Panc1 (cell line): Measurements from ENCODE around the gene CSTPP1. TPM values are rescaled to one million over a fixed set of nuclear protein-coding genes. Genes with fewer than 3 reads are reported as not detected.

Experiments used
- ATAC-seq: fragments of 200-7000 bp; cut with Tn5 transposase; 2 replicates; pipeline ENCODE4 v1.9.1; 2020; ENCODE audit warnings: mild to moderate bottlenecking, moderate library complexity
- BruUV-seq: library from RNA; stranded (reverse); fragments of 400-500 nt; replicated peaks from 2 replicates; lab custom pipeline; 2021; lab: Mats Ljungman, UMichigan
- CTCF ChIA-PET: fragments of 300-600 bp; sonication (Branson Sonifier 250); formaldehyde crosslinking; loops from one replicate; lab custom pipeline; 2022; ENCODE audit warnings: antibody characterized with exemption; lab: Charles Lee
- POLR2A ChIA-PET: fragments of 300-600 bp; sonication (Branson Sonifier 250); formaldehyde crosslinking; loops from one replicate; lab custom pipeline; 2022; ENCODE audit warnings: antibody characterized with exemption; lab: Charles Lee
- DNase-seq: peaks from one replicate; pipeline ENCODE4 v3.0.0-alpha.2; 2010; ENCODE audit warnings: low read depth, low spot score
- H3K27ac ChIP-seq: 2 replicates; pipeline ENCODE4 v1.5.1; 2011; ENCODE audit warnings: mild to moderate bottlenecking, low read length, inconsistent platforms
- H3K27me3 ChIP-seq: fragments of 200-500 bp; sonication (Bioruptor generic); 2 replicates; pipeline ENCODE4 v1.6.0; 2014; ENCODE audit warnings: low read length, inconsistent platforms; ENCODE audit not compliant: control insufficient read depth, insufficient read depth
- H3K36me3 ChIP-seq: fragments of 200-500 bp; sonication (Bioruptor generic); 2 replicates; pipeline ENCODE4 v1.5.1; 2014; ENCODE audit warnings: inconsistent platforms, mild to moderate bottlenecking, low read length, moderate library complexity; ENCODE audit not compliant: control insufficient read depth, insufficient read depth
- H3K4me1 ChIP-seq: 2 replicates; pipeline ENCODE4 v1.5.1; 2011; ENCODE audit warnings: inconsistent platforms, mild to moderate bottlenecking, low read length, moderate library complexity; ENCODE audit not compliant: control insufficient read depth, insufficient read depth
- H3K4me3 ChIP-seq, 2 experiments: 2 replicates each; pipeline ENCODE4 v1.5.1; 2011 to 2012; ENCODE audit warnings: low read depth in 2 of 2, low read length in 2 of 2, mild to moderate bottlenecking in 2 of 2, inconsistent platforms in 1 of 2, moderate library complexity in 1 of 2
- H3K9me3 ChIP-seq: fragments of 200-500 bp; sonication (Bioruptor generic); 2 replicates; pipeline ENCODE4 v1.5.1; 2014; ENCODE audit warnings: low read depth, mild to moderate bottlenecking, inconsistent platforms, low read length, moderate library complexity; ENCODE audit not compliant: control insufficient read depth, insufficient read depth
- CTCF ChIP-seq: fragments of 450-650 bp; IDR thresholded peaks from 2 replicates; pipeline ENCODE4 v1.5.1; 2017; ENCODE audit warnings: mild to moderate bottlenecking
- POLR2AphosphoS5 ChIP-seq: IDR thresholded peaks from 2 replicates; pipeline ENCODE4 v1.6.1; 2012; ENCODE audit warnings: mild to moderate bottlenecking, low read depth, low read length, moderate library complexity
- REST ChIP-seq, 2 experiments: IDR thresholded peaks; 2 replicates each; pipeline ENCODE4 v1.6.1; 2011 to 2012; ENCODE audit warnings: low read depth in 2 of 2, control low read depth in 1 of 2, low read length in 1 of 2, mild to moderate bottlenecking in 1 of 2, moderate library complexity in 1 of 2; ENCODE audit not compliant: insufficient read depth in 1 of 2
- SIN3A ChIP-seq: IDR thresholded peaks from 2 replicates; pipeline ENCODE4 v1.6.1; 2012; ENCODE audit warnings: low read depth, mild to moderate bottlenecking, low read length, moderate library complexity, borderline replicate concordance; ENCODE audit not compliant: insufficient read depth
- TCF7L2 ChIP-seq: IDR thresholded peaks from 2 replicates; pipeline ENCODE4 v1.6.1; 2011; ENCODE audit warnings: mild to moderate bottlenecking, low read depth, low read length, inconsistent platforms
- in situ Hi-C: cut with HindIII; loops from 2 replicates; pipeline ENCODE4 v1.10.0; 2016; ENCODE audit warnings: low sequenced_read_pairs, low pct_unique_long_range_greater_than_20kb
- intact Hi-C: fragments of 100-400 bp; cut with micrococcal nuclease; formaldehyde crosslinking; loops from one replicate; pipeline ENCODE4 v1.10.0; 2022; ENCODE audit not compliant: unreplicated experiment
- total RNA-seq: library from RNA; stranded (reverse); gene quantifications from one replicate; pipeline ENCODE4 v1.2.1, GENCODE V29; 2021; ENCODE audit not compliant: unreplicated experiment

The CSTPP1 gene
- total RNA-seq, 1 experiment from 2014 or later = 29.0 TPM

- ATAC-seq = no peak
- no TSS peak for BruUV-seq
- in situ Hi-C loops (no loop called here), intact Hi-C loops (no loop called here)
- Histone ChIP-seq H3K4me3 (no peak overlapping the region), H3K36me3 (no peaks in the 10 kb centered on the region), H3K27ac (no peak overlapping the region), H3K9me3 (no peaks in the 10 kb centered on the region), H3K4me1 (peaks cover 4% of the 10 kb centered on the region; the same call in 1 of the 2 replicates), H3K27me3 (no peaks in the 10 kb centered on the region)
- POLR2A ChIA-PET = no interaction called here
- CTCF ChIA-PET = no interaction called here
- no peak for DNase-seq
- TF ChIP-seq CTCF (no peak), REST (IDR thresholded peaks at IDR 0.05; ENCODE audit: insufficient read depth in 1 of 2, low read depth in 2 of 2, low read length in 1 of 2) (no peak), SIN3A (no peak), TCF7L2 (no peak), POLR2AphosphoS5 (no peak)
These were observed 219.3 kb downstream of the CSTPP1 start for GRCh38 chr11:47155879-47156278.

- intact Hi-C loops = no loop called here
- TF ChIP-seq CTCF (no peak), POLR2AphosphoS5 (no peak), REST (IDR thresholded peaks at IDR 0.05; ENCODE audit: insufficient read depth in 1 of 2, low read depth in 2 of 2, low read length in 1 of 2) (no peak), SIN3A (no peak), TCF7L2 (no peak)
- H3K27ac ChIP-seq = no peak overlapping the region
- no peaks in the 10 kb centered on the region for H3K36me3 ChIP-seq
- ChIA-PET POLR2A (no interaction called here), CTCF (no interaction called here)
- peaks cover 4% of the 10 kb centered on the region; the same call in 1 of the 2 replicates for H3K4me1 ChIP-seq
- DNase-seq = no peak
- no peaks in the 10 kb centered on the region for H3K9me3 ChIP-seq
- H3K4me3 ChIP-seq = no peak overlapping the region
- no peaks in the 10 kb centered on the region for H3K27me3 ChIP-seq
- in situ Hi-C loops = no loop called here
- no TSS peak for BruUV-seq
- no peak for ATAC-seq
These were observed 219.8 kb downstream of the CSTPP1 start for GRCh38 chr11:47156333-47156732.
